GM18519 (cell line): ENCODE results near the gene NAV3.

Experiments
- ATAC-seq: cut with Tn5 transposase; IDR thresholded peaks from one replicate; pipeline ENCODE4 v1.9.1; 2021; ENCODE audit warnings: mild to moderate bottlenecking, moderate library complexity; ENCODE audit not compliant: unreplicated experiment, low FRiP score

NAV3 gene

GRCh38 chr12:77968571-77968970, 137.9 kb downstream of the NAV3 start:
- no peak for ATAC-seq

- ATAC-seq, result no peak
Observed at GRCh38 chr12:77973579-77973978, 142.9 kb downstream of the NAV3 start.

- no peak for ATAC-seq
Observed at GRCh38 chr12:77974645-77975044, 144.0 kb downstream of the NAV3 start.

- no peak for ATAC-seq
Observed at GRCh38 chr12:77979597-77980250, 149.0 kb downstream of the NAV3 start.

GRCh38 chr12:77980782-77981181, 150.1 kb downstream of the NAV3 start:
- no peak for ATAC-seq

GRCh38 chr12:77983859-77984258, 153.2 kb downstream of the NAV3 start:
- no peak for ATAC-seq

GRCh38 chr12:77992760-77993159, 162.1 kb downstream of the NAV3 start:
- no peak for ATAC-seq

GRCh38 chr12:77993658-77994057, 163.0 kb downstream of the NAV3 start:
- no peak for ATAC-seq

- ATAC-seq, result peak; percentile 94
Observed at GRCh38 chr12:77995436-77996167, 164.9 kb downstream of the NAV3 start.

GRCh38 chr12:77996670-77997069, 166.0 kb downstream of the NAV3 start:
- ATAC-seq, result no peak

- no peak for ATAC-seq
Observed at GRCh38 chr12:77998236-77998786, 167.6 kb downstream of the NAV3 start.

GRCh38 chr12:77999074-77999715, 168.5 kb downstream of the NAV3 start:
- ATAC-seq, result peak; percentile 63

GRCh38 chr12:78002878-78003277, 172.2 kb downstream of the NAV3 start:
- ATAC-seq, result no peak

- no peak for ATAC-seq
Observed at GRCh38 chr12:78004249-78005093, 173.8 kb downstream of the NAV3 start.

GRCh38 chr12:78005094-78005492, 174.4 kb downstream of the NAV3 start:
- no peak for ATAC-seq

- no peak for ATAC-seq
Observed at GRCh38 chr12:78007173-78007572, 176.5 kb downstream of the NAV3 start.

GRCh38 chr12:78009031-78009430, 178.3 kb downstream of the NAV3 start:
- no peak for ATAC-seq

- ATAC-seq, result no peak
Observed at GRCh38 chr12:78018171-78018910, 187.6 kb downstream of the NAV3 start.

GRCh38 chr12:78018939-78019338, 188.2 kb downstream of the NAV3 start:
- no peak for ATAC-seq

GRCh38 chr12:78028426-78028825, 197.7 kb downstream of the NAV3 start:
- ATAC-seq, result no peak
